GM18526 (cell line): ENCODE results near the gene NISCH.

ENCODE experiments used
- POLR2A ChIP-seq: IDR thresholded peaks from 3 replicates; pipeline ENCODE4 v1.6.1; 2011; ENCODE audit not compliant: insufficient read length; ENCODE audit errors: extremely low read depth

NISCH gene

DNA sequence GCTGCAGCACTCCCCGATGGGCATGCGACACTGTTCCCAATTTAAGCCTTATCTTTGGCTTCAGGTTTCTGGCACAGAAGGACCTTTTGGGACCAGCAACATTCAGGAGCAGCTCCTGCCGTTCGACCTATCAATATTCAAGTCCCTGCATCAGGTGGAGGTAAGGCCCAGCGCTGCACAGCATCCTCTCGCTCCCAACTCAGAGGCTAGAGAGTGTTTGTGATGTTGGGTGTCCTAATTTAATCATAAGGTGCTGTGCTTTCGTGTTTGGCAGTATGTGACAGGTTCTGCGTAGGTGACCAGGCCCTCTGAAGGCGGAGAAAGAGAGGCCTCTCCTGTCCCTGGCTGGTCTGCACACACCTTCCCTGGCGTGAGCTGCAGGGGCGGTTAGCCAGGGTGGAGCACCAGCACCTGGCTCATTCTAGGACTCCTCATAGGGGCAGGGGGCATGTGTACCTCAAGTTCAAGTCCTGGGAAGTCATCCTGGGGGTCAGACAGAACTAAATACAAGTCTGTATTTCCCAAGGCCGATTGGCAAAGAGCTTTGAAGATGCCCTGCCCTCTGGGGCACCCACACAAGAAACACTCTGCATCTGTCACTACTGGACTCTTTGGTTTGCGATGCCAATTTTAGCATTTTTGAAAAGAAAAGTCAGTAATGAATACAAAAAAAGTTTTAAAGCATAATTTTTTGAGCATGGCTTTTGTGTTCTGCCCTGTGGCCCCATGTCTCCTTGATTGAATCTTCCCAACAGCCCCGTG is 17.0 kb downstream of the NISCH start:
- no peak for TF ChIP-seq POLR2A

GRCh38 chr3:52473026-52473425 is 17.6 kb downstream of the NISCH start:
- no peak for TF ChIP-seq POLR2A

- no peak for TF ChIP-seq POLR2A
Measured at GRCh38 chr3:52477076-52477795, 21.8 kb downstream of the NISCH start.

- TF ChIP-seq POLR2A, result no peak
Measured at GRCh38 chr3:52477796-52478095, 22.3 kb downstream of the NISCH start.

DNA sequence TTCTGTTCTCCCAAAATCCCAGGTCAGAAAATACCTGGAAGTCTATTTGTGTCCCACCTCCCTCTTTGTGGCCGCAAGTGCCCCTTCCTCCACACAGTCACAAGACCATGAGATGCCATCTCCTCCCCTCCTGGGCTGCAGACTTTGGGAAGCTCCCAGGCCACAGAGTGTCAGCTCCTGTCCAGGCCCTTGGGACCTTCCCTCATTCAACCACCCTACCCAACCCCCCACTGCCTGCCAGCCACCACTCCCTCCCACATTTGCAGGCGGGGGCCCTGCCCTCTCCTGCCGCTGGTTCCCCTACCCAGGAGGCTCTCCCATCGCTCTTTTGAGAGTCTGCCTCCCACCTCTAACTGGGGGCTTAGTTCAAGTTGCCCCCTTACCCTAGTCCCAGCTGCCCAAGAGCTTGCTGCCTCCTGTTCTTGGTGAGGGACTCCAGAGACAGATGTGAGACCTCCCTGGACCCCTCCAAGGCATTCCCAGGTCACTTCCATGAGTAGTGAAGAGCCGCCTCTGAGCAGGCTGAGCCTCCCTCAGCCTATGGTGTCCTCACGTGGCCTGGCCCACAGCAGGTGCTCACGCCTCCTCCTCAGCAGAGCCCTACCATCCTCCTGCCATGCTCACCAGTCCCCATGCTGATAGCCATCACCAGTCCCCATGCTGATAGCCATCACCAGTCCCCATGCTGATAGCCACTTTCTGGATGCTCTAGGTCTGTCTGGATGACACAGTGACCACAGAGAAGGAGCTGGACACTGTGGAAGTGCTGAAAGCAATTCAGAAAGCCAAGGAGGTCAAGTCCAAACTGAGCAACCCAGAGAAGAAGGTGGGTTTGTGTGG is 23.9 kb downstream of the NISCH start:
- no peak for TF ChIP-seq POLR2A

DNA sequence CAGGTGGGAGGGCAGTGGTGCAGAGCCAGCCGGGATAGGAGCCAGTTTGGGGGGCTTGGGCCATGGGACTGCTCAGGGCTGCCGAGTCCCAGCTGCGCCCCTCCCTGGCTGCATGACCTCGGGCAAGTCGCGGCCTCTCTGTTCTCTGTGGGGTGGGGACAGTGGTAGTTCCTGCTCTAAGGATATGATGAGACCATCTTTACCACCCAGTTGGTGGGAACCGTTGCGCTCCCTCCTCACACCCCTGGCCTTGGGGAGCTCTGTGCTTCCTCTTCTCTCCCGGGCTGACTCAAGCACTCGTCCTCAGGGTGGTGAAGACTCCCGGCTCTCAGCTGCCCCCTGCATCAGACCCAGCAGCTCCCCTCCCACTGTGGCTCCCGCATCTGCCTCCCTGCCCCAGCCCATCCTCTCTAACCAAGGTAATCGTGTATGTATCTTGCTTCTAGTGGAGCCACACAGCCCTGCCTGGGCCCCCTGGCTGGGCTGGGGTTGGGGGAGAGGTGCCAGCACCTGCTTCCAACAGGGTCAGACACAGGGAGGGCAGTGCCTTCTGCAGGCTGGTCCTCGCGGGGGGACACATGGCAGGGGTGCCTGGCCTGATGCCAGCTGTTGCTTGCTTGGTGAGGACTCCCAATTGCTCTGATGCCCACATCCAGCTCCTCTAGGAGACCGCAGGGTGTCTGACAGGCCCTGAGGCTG is 24.6 kb downstream of the NISCH start:
- no peak for TF ChIP-seq POLR2A

DNA sequence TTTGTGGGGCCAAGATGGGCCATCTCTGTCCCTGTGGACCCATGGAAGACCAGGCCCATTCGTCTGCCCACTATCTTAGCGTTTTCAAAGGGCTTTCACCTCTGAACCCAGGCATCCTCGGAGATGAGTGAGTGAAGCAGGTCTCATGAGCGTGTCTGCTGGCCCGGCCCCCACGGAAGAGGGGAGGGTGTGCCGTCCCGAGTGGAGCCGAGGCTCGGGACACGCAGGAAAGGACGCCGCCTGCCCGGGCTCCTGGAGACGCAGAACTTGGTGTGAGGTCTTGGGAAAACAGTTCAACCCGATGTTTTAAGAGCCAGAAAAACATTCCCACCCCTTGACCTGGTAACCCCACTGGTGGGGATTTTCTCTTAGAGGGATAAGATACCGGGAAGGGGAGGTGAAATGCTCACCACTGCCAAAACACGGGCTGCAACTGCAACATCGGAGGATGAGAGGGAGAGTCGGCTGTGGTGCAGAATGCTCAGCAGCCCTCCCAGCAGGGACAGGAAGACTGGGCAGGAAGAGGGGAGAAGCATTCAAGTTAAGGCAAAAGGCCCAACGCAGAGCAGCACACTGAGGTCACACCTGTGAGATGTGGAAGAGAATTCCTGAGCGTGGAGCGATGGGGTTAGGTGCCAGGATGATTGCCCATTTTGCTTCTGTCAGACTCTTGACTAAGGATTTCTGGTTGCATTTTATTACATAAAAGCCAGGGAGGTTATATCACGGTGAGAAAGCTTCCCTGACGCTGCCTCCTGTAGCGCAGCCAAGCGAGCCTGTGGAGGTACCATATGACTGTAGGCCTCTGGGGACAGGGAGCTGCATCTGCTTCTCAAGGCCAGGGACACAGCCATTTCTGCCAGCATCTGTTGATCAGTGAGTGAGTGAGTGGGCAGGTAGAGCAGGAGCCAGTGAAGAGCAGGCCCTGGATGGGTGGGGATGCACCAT is 25.6 kb downstream of the NISCH start:
- TF ChIP-seq POLR2A, result no peak

DNA sequence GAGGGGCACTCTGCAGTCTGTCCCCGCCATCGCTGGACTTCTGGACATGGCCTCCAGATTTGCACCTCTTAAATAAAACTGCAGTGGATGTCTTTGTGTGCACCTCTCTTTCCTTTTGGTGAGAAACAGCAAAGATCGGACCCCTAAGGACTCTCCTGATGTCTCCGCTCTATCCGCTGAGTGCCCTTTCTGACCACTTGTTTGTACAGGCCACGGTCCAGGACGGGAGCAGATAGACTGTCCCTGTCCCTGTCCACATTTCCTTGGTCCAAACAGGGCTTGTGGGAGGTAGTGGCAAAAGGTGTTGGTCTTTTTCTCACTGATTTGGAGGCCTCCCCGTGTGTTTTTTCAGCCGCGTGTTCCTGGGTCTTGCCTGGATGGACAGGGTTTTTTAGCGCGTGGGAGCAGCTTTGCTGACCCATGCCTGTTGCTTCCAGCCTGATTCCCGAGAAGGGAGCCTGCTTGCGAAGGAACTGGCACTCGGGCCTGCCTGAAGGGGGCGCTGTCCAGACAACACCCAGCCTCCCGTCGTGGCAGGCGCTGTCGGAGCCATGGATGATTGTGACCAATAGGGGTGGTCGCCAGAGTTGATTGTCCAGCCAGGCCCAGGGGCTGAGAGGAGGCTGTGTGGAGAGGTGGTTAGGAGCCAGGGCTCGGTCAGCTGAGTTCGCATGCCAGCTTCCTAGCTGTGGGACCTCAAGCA is 26.6 kb downstream of the NISCH start:
- TF ChIP-seq POLR2A, result no peak

- no peak for TF ChIP-seq POLR2A
Measured at GRCh38 chr3:52483081-52483480, 27.7 kb downstream of the NISCH start.

DNA sequence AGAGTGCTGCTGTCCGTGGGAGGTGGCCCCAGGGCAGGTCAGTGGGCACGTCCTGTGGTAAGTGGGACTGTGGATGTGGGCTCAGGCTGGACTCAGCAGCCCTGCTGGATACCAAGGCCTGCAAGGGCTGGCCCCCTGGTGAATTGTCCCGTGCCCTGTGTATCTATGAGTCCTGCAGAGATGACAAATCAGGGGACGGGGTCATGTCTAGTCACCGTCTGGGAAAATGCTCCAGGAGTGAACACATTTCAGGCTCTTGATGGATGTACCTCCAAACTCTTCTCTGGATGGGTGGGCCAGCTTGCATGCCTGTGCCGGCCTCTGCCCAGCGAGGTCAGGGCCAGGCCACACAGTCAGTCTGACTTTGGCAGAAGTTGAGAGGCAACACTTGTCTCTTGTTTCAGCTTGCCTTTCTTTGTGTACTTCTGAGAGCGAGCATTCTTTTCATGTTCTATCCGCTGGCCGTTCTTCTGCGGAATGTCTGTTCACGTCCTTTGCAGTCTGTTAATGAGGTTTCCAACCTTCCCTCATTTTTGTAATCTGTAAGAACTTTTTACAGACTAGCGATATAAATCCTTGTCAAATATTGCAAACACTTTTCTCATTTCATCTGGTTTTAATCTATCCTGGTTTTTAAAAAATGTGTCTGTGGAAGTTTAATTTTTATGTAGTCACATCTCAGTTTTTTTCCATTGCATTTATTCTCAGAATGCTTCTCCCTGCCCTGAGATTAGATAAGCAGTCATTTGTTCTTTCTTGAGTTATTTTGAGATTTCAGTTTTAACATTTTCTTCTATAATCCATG is 28.4 kb downstream of the NISCH start:
- no peak for TF ChIP-seq POLR2A

GRCh38 chr3:52484680-52485461 is 29.5 kb downstream of the NISCH start:
- TF ChIP-seq POLR2A, result no peak
